ENCODE measurements around the gene SMPD3. TPM values are rescaled to one million over a fixed set of nuclear protein-coding genes. Genes with fewer than 3 reads are reported as not detected.

SMPD3 gene
- total RNA-seq, 1 experiment from 2014 or later = 0.89 TPM

DNA sequence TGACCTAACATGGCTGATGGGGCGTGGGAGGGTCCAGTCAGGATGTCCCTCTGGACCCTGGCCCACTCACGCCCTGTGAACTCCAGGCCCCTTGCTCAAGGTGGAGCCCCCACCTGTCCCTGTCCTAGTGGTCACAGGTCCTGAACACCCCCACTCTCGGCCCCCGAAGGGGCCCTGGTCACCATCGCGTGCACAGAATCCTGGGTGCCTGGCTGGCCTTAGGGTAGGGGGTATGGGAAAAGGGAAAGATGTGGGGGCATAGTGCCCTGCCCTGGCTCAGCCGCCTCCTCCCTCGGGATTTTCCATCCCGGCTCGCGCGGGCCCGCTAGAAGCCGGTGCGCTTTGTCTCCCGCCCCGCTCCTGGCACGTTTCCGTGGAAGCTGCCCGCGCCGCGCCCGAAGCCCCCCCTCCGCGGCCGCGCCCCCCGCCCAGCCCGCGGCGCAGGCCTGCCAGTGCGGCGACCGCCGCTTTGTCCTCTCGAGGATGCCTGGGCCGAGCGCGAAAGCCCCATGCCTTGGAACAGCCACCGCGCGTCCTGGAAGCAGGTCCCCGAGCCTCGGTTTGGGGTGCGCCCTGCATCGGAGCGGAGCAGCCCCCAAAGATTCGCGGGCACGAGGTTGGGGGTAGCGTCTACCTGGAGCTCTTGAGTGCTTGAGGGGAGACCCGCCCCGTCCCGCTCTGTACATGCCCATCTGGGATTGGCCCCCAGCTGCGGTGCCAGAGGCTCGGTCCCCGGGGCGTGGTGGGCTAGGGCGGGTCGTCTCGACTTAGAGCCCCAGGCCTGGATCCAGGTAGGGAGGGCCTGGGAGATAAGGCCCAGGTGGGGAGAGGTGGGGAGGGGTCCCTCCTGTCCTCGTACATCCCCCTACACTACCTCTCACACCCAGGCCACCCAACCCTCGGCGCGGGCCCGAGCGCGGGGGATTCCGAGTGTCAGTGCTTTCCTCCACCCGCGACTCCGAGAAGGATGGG, 1.3 kb downstream of the SMPD3 start:
- Histone ChIP-seq H3K4me3 (replicated peaks in 1 of 2; ENCODE audit: low read depth in 1 of 2, low read length in 2 of 2) (no peak overlapping the region), H3K27me3 (ENCODE audit: insufficient read depth, low read length) (peaks cover 22% of the 10 kb centered on the region), H2AFZ (ENCODE audit: low read depth, low read length, poor library complexity, severe bottlenecking) (no peak overlapping the region), H3K9me2 (ENCODE audit: insufficient read depth) (no peaks in the 10 kb centered on the region), H3K4me1 (ENCODE audit: control insufficient read depth in 1 of 2, insufficient read depth in 2 of 2, low read length in 2 of 2) (no peaks in the 10 kb centered on the region), H3K9me3 (ENCODE audit: control insufficient read depth in 1 of 2, insufficient read depth in 1 of 2, low read depth in 1 of 2, low read length in 2 of 2) (no peaks in the 10 kb centered on the region), H3K4me2 (ENCODE audit: low read length) (no peak overlapping the region), H3K27ac (ENCODE audit: low read depth, low read length) (no peak overlapping the region), H3K36me3 (ENCODE audit: control insufficient read depth in 1 of 2, insufficient read depth in 2 of 2, low read length in 2 of 2) (no peaks in the 10 kb centered on the region), H3K79me2 (ENCODE audit: insufficient read depth, low read length) (no peaks in the 10 kb centered on the region), H3K9ac (ENCODE audit: low read length) (no peak overlapping the region), H4K20me1 (ENCODE audit: insufficient read depth) (no peaks in the 10 kb centered on the region)
- no peak for ATAC-seq
- TF ChIP-seq CEBPB (IDR thresholded peaks at IDR 0.05; ENCODE audit: low read depth) (no peak), FOSL1 (IDR thresholded peaks at IDR 0.05; ENCODE audit: low read depth) (no peak), EGR1 (IDR thresholded peaks at IDR 0.05; ENCODE audit: low read depth) (no peak), SIN3A (IDR thresholded peaks at IDR 0.05; ENCODE audit: low read depth) (no peak), ATF3 (IDR thresholded peaks at IDR 0.05) (no peak), SP1 (IDR thresholded peaks at IDR 0.05; ENCODE audit: low read depth) (no peak), POLR2A (IDR thresholded peaks at IDR 0.05; ENCODE audit: borderline replicate concordance, extremely low read depth, insufficient read depth, insufficient read length) (no peak), ZFX (IDR thresholded peaks at IDR 0.05) (no peak)
- intact Hi-C loops (cut with micrococcal nuclease) = no loop called here
- ChIA-PET POLR2A (no interaction called here), RAD21 (ENCODE audit: low non-redundant PET in 1 of 2, low total read pairs in 2 of 2, uncharacterized antibody in 2 of 2, unreplicated experiment in 2 of 2) (no interaction called here), CTCF (interaction anchor here (0.7 kb wide), 1 partner anchor 74 kb away, joined by 3 read pairs; no protein-coding TSS in a partner anchor)
- no TSS peak for BruUV-seq (replicated peaks)
- no peak for DNase-seq (ENCODE audit: low read depth, low spot score)

GRCh38 chr16:68445458-68445857, 2.9 kb downstream of the SMPD3 start:
- DNase-seq (ENCODE audit: low read depth, low spot score) = peak; percentile 43
- TF ChIP-seq SP1 (IDR thresholded peaks at IDR 0.05; ENCODE audit: low read depth) (no peak), JUND (IDR thresholded peaks at IDR 0.05) (no peak), EZH2 (IDR thresholded peaks at IDR 0.05) (no peak), ZNF274 (IDR thresholded peaks at IDR 0.05; ENCODE audit: low read depth, low read length) (no peak), POLR2A (IDR thresholded peaks at IDR 0.05; ENCODE audit: borderline replicate concordance, extremely low read depth, insufficient read depth, insufficient read length) (no peak), ATF3 (IDR thresholded peaks at IDR 0.05) (no peak), MAX (IDR thresholded peaks at IDR 0.05) (no peak), EGR1 (IDR thresholded peaks at IDR 0.05; ENCODE audit: low read depth) (no peak), CEBPB (IDR thresholded peaks at IDR 0.05; ENCODE audit: low read depth) (no peak), FOSL1 (IDR thresholded peaks at IDR 0.05; ENCODE audit: low read depth) (no peak), POLR2AphosphoS5 (IDR thresholded peaks at IDR 0.05; ENCODE audit: low read depth, low read length) (no peak), CTCF (IDR thresholded peaks at IDR 0.05 in 2 of 3, conservative IDR thresholded peaks at IDR 0.05 in 1 of 3; ENCODE audit: borderline replicate concordance in 1 of 3, insufficient read depth in 1 of 3, low read depth in 2 of 3, low read length in 2 of 3) (peak; percentile 87 to 93 (median 88))

More at GRCh38 chr16:68445458-68445857, 2.9 kb downstream of the SMPD3 start:
- Histone ChIP-seq H3K36me3 (ENCODE audit: control insufficient read depth in 1 of 2, insufficient read depth in 2 of 2, low read length in 2 of 2) (no peaks in the 10 kb centered on the region), H3K9me2 (ENCODE audit: insufficient read depth) (no peaks in the 10 kb centered on the region), H3K4me2 (ENCODE audit: low read length) (no peak overlapping the region), H3K27me3 (ENCODE audit: insufficient read depth, low read length) (peaks cover 31% of the 10 kb centered on the region), H3K9me3 (ENCODE audit: control insufficient read depth in 1 of 2, insufficient read depth in 1 of 2, low read depth in 1 of 2, low read length in 2 of 2) (no peaks in the 10 kb centered on the region), H4K20me1 (ENCODE audit: insufficient read depth) (no peaks in the 10 kb centered on the region), H3K4me1 (ENCODE audit: control insufficient read depth in 1 of 2, insufficient read depth in 2 of 2, low read length in 2 of 2) (no peaks in the 10 kb centered on the region), H3K4me3 (replicated peaks in 1 of 2; ENCODE audit: low read depth in 1 of 2, low read length in 2 of 2) (no peak overlapping the region), H2AFZ (ENCODE audit: low read depth, low read length, poor library complexity, severe bottlenecking) (no peak overlapping the region), H3K27ac (ENCODE audit: low read depth, low read length) (no peak overlapping the region), H3K79me2 (ENCODE audit: insufficient read depth, low read length) (no peaks in the 10 kb centered on the region), H3K9ac (ENCODE audit: low read length) (no peak overlapping the region)
- RAD21 ChIA-PET (ENCODE audit: low non-redundant PET in 1 of 2, low total read pairs in 2 of 2, uncharacterized antibody in 2 of 2, unreplicated experiment in 2 of 2) = no interaction called here
- intact Hi-C loops (cut with micrococcal nuclease) = loop anchor here (1.0 kb wide), 1 partner anchor 65 kb away; no protein-coding TSS in a partner anchor
- peak; percentile 71 for ATAC-seq
- BruUV-seq (replicated peaks) = no TSS peak
- CTCF ChIA-PET = no interaction called here
- POLR2A ChIA-PET = no interaction called here

Data from HCT116 (cell line).